Measurements from ENCODE around the gene UST. TPM values are rescaled to one million over a fixed set of nuclear protein-coding genes. Genes with fewer than 3 reads are reported as not detected.
A peak's percentile ranks its signal among the peaks of the same experiment; 100 is the strongest.

Gene UST
- total RNA-seq, 4 donors from 2014 or later = 13.5 to 47.1 (median 33.0) TPM

DNA sequence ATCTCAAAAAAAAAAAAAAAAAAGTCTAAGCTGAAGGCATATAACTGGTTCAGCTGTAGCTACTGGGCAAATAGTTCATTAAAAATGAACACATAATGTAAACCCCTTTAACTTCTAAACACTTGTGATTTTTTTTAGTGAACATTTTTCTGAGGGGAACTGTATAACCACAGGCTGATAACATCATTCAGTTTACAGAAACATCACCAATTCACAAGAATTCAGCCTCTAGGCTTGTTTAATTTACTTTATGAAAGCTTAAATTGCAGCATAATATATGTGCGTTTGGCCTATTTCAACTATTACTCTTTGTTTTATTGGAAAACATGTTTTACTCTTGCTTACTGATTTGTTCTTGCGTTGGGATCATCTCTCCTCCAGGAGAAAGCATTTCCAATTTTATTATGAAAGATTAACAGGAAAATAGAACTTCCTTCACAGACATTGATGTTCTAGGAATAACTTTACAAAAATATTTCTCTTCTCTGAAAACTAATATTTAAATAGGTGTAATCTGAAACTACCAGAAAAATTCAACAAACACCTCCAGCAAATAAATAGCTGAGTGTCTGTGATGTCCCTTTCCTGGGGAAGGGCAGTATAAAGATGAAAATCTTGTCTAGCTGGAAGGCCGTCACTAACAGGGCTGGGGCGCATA, 284.5 kb downstream of the UST start:
- TF ChIP-seq, protein P1, sequence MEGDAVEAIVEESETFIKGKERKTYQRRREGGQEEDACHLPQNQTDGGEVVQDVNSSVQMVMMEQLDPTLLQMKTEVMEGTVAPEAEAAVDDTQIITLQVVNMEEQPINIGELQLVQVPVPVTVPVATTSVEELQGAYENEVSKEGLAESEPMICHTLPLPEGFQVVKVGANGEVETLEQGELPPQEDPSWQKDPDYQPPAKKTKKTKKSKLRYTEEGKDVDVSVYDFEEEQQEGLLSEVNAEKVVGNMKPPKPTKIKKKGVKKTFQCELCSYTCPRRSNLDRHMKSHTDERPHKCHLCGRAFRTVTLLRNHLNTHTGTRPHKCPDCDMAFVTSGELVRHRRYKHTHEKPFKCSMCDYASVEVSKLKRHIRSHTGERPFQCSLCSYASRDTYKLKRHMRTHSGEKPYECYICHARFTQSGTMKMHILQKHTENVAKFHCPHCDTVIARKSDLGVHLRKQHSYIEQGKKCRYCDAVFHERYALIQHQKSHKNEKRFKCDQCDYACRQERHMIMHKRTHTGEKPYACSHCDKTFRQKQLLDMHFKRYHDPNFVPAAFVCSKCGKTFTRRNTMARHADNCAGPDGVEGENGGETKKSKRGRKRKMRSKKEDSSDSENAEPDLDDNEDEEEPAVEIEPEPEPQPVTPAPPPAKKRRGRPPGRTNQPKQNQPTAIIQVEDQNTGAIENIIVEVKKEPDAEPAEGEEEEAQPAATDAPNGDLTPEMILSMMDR (IDR thresholded peaks at IDR 0.05) = no peak
- no peak for TF ChIP-seq EP300 (IDR thresholded peaks at IDR 0.05)
- no peak for TF ChIP-seq POLR2A (IDR thresholded peaks at IDR 0.05)
- no peaks in the 10 kb centered on the region for H3K9me3 ChIP-seq
- H3K4me1 ChIP-seq = peaks cover 0 to 27% (median 6%) of the 10 kb centered on the region in 4 donors
- no peak for DNase-seq (ENCODE audit: low spot score in 2 of 2)
- peak overlapping the region in 2 of 4 donors; percentile 66 to 70 for H3K27ac ChIP-seq
- no peaks in the 10 kb centered on the region for H3K27me3 ChIP-seq
- no peak overlapping the region for H3K4me3 ChIP-seq
- H3K36me3 ChIP-seq = peaks cover 0 to 8% (median 0%) of the 10 kb centered on the region in 3 donors
- 90% methylated on average over 4 of the region's 4 CpGs for WGBS, 2 donors

DNA sequence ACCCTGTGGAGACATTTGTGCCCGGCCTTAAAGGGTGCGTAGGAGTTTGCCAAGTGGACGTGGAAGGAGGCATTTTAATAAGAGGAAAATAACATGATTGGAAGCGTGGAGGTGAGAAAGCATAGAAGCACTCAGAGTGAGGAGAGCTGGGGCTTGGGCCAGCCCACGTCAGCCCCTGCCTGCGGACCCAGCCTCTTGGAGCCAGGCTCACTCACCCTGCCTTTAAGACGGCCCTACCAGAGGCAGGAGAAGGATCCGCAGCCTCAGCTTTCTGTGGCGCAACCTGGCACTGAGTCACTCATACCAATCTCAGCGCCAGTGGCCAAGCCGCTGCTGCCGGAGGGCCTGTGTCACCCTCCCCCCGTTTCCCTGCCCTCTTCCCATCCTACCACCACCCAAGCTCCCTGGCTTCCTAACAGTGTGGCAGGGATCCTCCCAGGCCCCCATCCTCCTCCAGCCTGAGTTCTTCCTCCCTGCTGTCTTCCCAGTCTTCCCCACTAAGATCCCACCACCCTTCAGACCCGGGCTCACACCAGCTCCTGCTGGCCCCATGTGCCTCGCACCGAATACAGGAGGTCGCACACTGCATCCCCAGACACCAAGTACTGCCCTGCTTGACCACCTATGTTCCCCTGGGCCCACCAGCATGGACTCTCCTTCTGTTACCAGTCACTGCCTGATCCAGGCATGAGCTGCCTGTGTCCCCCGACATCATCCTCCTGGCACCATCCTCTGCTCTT, 285.2 kb downstream of the UST start:
- no peak for TF ChIP-seq EP300 (IDR thresholded peaks at IDR 0.05)
- TF ChIP-seq POLR2A (IDR thresholded peaks at IDR 0.05) = no peak
- TF ChIP-seq, protein P1 (IDR thresholded peaks at IDR 0.05) = no peak
- DNase-seq (ENCODE audit: low spot score in 2 of 2) = no peak
- peak overlapping the region in 3 of 4 donors; percentile 36 to 70 (median 66) for H3K27ac ChIP-seq
- WGBS, 2 donors = 85 to 88% methylated on average over 18 of the region's 18 CpGs
- no peaks in the 10 kb centered on the region for H3K27me3 ChIP-seq
- H3K36me3 ChIP-seq = peaks cover 0 to 6% (median 0%) of the 10 kb centered on the region in 3 donors
- H3K4me3 ChIP-seq = no peak overlapping the region
- no peaks in the 10 kb centered on the region for H3K9me3 ChIP-seq
- peaks cover 0 to 28% (median 6%) of the 10 kb centered on the region in 4 donors for H3K4me1 ChIP-seq

DNA sequence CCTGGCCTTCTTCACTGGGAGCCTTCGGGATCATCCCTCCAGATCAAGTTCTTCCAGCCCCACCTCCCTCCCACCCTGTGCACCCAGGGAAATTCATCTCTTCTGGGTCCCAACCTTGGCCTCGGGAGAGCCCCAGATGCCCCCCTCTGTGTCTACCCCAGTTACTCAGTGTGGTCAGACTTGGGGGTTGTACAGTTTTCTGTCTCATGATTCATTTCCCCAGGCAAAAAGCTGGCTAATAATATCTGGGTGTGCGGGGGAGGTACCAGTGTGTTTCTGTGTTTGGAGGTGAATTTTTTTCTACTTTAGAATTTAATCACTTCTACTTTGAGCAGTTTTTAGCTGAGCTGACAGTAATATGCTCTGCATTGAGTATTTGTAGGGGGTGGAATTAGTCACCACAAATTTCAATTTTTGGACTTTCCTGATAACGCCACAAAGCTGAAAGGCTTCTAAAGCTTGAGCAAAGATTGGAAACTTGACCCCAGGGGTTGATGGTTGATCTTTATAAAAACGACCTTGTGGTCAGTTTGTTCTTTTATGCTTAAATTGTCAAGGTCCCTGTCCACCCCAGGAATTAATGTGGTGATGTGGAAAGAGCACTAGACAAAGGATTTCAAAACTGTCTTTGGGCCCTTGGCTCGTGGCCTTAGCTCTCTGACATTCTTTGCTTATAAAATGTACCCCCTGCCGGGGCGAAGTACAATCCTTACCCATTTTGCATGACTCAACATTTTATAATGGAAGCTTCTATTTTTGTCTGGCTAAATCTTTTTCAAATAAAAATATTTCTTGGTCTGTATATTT, 286.0 kb downstream of the UST start:
- TF ChIP-seq, protein P1 (IDR thresholded peaks at IDR 0.05) = no peak
- TF ChIP-seq EP300 (IDR thresholded peaks at IDR 0.05) = no peak
- TF ChIP-seq POLR2A (IDR thresholded peaks at IDR 0.05) = no peak
- DNase-seq (ENCODE audit: low spot score in 2 of 2) = no peak
- WGBS, 2 donors = 41 to 42% methylated on average over 8 of the region's 8 CpGs

DNA sequence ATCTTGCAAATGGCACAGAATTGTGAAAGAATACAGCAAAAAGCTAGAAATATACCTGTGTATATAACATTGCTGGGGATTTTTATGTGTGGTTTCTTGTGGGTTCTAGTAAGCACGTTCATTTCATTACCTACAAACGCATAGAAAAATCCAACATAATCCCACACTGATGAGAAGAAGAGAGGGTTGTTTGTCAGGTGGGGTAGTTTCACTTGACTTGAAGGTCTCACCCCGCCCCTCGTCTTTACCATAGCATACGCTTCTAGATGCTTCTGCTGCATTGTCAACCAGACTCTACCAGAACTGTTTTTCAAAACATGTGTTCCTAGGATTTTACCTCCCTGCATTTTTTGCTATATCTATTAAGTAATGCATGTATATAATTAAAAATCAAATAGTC, 286.6 kb downstream of the UST start:
- peaks cover 0 to 28% (median 6%) of the 10 kb centered on the region in 4 donors for H3K4me1 ChIP-seq
- WGBS, 2 donors = 82 to 86% methylated on average over 5 of the region's 5 CpGs

More for the DNA sequence above, 286.0 kb downstream of the UST start:
- Histone ChIP-seq H3K36me3 (peaks cover 0 to 6% (median 0%) of the 10 kb centered on the region in 3 donors), H3K4me3 (no peak overlapping the region), H3K9me3 (no peaks in the 10 kb centered on the region), H3K4me1 (peaks cover 0 to 28% (median 6%) of the 10 kb centered on the region in 4 donors), H3K27me3 (no peaks in the 10 kb centered on the region), H3K27ac (peak overlapping the region in 3 of 4 donors; percentile 36 to 70 (median 66))

More for the DNA sequence above, 286.6 kb downstream of the UST start:
- TF ChIP-seq, protein P1 (IDR thresholded peaks at IDR 0.05) = no peak
- no peak for TF ChIP-seq EP300 (IDR thresholded peaks at IDR 0.05)
- peak overlapping the region in 1 of 4 donors; percentile 70 for H3K27ac ChIP-seq
- H3K4me3 ChIP-seq = no peak overlapping the region
- peaks cover 0 to 6% (median 0%) of the 10 kb centered on the region in 3 donors for H3K36me3 ChIP-seq
- DNase-seq (ENCODE audit: low spot score in 2 of 2) = no peak
- H3K27me3 ChIP-seq = no peaks in the 10 kb centered on the region
- H3K9me3 ChIP-seq = no peaks in the 10 kb centered on the region
